Type B pancreatic cell (in vitro differentiated cells): Measurements from ENCODE around the gene ARHGEF6. TPM values are rescaled to one million over a fixed set of nuclear protein-coding genes. Genes with fewer than 3 reads are reported as not detected.

ENCODE experiments used
- DNase-seq: peaks from one replicate; pipeline ENCODE4 v3.0.0; 2021; ENCODE audit warnings: mixed read lengths; ENCODE audit not compliant: unreplicated experiment; ENCODE audit errors: extremely low spot score
- H3K27ac Mint-ChIP-seq: 2 replicates; pipeline ENCODE4 v1.8.0; 2021; ENCODE audit warnings: mild to moderate bottlenecking, mixed read lengths
- H3K27me3 Mint-ChIP-seq: 2 replicates; pipeline ENCODE4 v1.8.0; 2021; ENCODE audit warnings: mixed read lengths
- H3K36me3 Mint-ChIP-seq: 2 replicates; pipeline ENCODE4 v1.8.0; 2021; ENCODE audit warnings: mixed read lengths
- H3K4me1 Mint-ChIP-seq: one replicate; pipeline ENCODE4 v1.8.0; 2021; ENCODE audit warnings: mixed read lengths; ENCODE audit not compliant: unreplicated experiment
- H3K4me3 Mint-ChIP-seq: 2 replicates; pipeline ENCODE4 v1.8.0; 2021; ENCODE audit warnings: mild to moderate bottlenecking, mixed read lengths
- H3K9me3 Mint-ChIP-seq: 2 replicates; pipeline ENCODE4 v1.8.0; 2021; ENCODE audit warnings: mixed read lengths
- total RNA-seq: library from RNA; stranded (reverse); gene quantifications from 2 replicates; pipeline ENCODE4 v1.2.1, GENCODE V29; 2021; ENCODE audit warnings: low replicate concordance
- TF ChIP-seq, protein P1 (sequence below): fragments of 200-600 bp; sonication (generic); conservative IDR thresholded peaks from 2 replicates; pipeline ENCODE4 v1.5.0; 2021; ENCODE audit warnings: antibody characterized with exemption, mild to moderate bottlenecking

Gene ARHGEF6
- total RNA-seq, 1 donor from 2014 or later = 3.8 TPM

DNA sequence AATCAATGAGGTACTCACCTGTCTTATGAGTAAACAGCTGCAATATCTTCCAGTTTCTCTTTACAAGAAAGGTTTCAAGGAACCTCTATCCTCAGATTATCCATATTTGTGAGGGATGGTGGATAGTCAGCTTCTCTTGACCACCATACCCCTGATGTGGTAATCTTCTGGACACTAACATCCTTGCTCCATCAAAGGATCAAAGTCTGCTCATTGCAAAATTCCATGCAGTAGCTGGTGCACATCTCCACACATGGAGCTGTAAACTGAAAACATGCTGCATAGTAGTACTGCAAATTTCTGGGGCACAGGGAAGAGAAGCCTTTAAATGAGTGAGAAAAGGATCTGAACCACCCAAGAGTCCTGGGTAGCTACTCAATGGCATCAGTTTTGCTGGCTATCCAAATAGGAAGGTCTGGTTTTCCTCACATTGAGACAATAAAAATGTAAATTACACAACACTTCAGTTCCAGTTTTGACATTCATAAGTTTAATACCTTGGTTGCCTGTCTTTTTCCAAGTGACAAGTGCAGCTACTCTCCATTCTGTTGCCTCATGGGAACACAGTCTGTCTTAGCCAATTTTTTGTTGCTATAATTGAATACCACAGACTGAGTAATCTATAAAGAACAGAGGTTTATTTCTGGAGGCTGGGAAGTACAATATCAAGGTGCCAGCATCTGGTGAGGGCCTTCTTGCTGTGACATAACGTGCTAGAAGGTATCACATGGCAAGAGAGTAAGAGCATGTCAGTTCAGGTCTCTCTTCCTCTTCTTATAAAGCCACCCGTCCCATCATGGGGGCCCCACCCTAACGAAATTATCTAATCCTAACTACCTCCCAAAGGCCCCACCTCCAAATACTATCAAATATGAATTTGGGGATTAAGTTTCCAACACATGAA, 34.4 kb upstream of the ARHGEF6 start:
- no peak for DNase-seq
- Mint-ChIP-seq H3K36me3 (peaks cover 6% of the 10 kb centered on the region), H3K4me1 (no peaks in the 10 kb centered on the region), H3K9me3 (no peaks in the 10 kb centered on the region), H3K4me3 (no peak overlapping the region), H3K27ac (no peak overlapping the region), H3K27me3 (no peaks in the 10 kb centered on the region)
- TF ChIP-seq, protein P1, sequence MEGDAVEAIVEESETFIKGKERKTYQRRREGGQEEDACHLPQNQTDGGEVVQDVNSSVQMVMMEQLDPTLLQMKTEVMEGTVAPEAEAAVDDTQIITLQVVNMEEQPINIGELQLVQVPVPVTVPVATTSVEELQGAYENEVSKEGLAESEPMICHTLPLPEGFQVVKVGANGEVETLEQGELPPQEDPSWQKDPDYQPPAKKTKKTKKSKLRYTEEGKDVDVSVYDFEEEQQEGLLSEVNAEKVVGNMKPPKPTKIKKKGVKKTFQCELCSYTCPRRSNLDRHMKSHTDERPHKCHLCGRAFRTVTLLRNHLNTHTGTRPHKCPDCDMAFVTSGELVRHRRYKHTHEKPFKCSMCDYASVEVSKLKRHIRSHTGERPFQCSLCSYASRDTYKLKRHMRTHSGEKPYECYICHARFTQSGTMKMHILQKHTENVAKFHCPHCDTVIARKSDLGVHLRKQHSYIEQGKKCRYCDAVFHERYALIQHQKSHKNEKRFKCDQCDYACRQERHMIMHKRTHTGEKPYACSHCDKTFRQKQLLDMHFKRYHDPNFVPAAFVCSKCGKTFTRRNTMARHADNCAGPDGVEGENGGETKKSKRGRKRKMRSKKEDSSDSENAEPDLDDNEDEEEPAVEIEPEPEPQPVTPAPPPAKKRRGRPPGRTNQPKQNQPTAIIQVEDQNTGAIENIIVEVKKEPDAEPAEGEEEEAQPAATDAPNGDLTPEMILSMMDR = no peak

DNA sequence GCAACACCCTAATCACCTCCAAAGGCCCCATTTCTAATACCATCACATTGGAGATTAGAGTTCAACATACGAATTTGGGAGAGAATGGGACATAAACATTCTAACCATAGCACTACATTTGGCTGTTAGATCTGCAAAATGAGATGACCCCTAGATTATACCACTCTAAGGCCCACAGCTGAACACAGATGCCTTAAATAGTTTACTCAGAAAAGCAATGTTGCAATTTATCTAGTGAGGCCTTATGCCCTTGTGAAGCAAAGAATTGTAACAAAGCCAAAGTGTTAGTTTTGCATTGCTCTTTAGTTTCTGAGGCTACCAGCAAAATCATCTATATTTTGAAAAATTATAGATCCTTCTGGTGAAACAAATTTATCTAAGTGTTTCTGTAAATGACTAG, 31.6 kb upstream of the ARHGEF6 start:
- H3K27ac Mint-ChIP-seq = no peak overlapping the region
- TF ChIP-seq, protein P1 = no peak
- no peak overlapping the region for H3K4me3 Mint-ChIP-seq
- no peaks in the 10 kb centered on the region for H3K9me3 Mint-ChIP-seq
- no peaks in the 10 kb centered on the region for H3K4me1 Mint-ChIP-seq
- H3K27me3 Mint-ChIP-seq = no peaks in the 10 kb centered on the region
- DNase-seq = no peak
- no peaks in the 10 kb centered on the region for H3K36me3 Mint-ChIP-seq

DNA sequence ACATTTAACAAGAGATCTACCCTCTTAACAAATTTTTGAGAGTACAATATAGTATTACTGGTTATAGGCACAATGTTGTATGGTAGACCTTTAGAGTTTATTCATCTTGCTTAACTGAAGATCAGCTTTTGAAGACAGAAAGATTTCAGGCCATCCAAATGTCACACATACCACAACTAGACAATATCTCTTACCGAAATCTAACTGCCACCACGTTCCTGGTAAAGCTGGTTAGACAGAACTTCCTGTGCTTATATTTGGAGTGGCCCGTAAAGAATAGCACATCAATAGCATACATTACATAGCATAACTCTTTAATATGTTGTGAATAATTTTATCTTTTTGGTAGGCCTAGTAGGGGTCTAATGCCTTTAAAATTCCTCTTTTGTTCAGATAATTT, 29.8 kb upstream of the ARHGEF6 start:
- Mint-ChIP-seq H3K4me1 (no peaks in the 10 kb centered on the region), H3K27ac (no peak overlapping the region), H3K4me3 (no peak overlapping the region), H3K27me3 (no peaks in the 10 kb centered on the region), H3K36me3 (no peaks in the 10 kb centered on the region), H3K9me3 (no peaks in the 10 kb centered on the region)
- no peak for DNase-seq
- TF ChIP-seq, protein P1 = no peak

DNA sequence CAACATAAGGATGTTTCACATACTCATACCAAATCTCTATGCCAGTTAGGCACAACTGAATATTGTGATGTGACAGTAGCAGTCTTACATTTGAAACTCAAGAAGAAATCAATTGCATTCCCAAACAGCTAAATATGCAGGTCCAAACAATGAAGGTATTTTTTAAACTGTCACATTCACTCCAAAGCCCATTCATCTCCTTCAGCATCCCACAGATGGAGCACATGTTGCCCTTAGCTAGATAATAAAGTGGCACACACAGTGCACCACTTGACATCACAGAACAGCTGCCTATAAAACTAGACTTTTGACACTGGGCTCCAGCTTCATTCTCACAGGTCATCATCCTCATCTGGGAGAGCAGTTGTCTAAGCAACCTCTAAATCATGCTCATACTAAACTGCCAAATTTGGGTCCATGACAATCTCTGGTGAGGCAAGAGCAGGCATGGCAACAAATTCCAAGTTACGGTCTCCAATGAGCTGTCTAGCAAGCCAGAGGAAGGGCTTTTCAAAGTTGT, 26.2 kb upstream of the ARHGEF6 start:
- no peak overlapping the region for H3K27ac Mint-ChIP-seq
- no peak overlapping the region for H3K4me3 Mint-ChIP-seq
- H3K9me3 Mint-ChIP-seq = no peaks in the 10 kb centered on the region
- TF ChIP-seq, protein P1 = no peak
- H3K4me1 Mint-ChIP-seq = no peaks in the 10 kb centered on the region
- no peaks in the 10 kb centered on the region for H3K36me3 Mint-ChIP-seq
- no peaks in the 10 kb centered on the region for H3K27me3 Mint-ChIP-seq
- no peak for DNase-seq

DNA sequence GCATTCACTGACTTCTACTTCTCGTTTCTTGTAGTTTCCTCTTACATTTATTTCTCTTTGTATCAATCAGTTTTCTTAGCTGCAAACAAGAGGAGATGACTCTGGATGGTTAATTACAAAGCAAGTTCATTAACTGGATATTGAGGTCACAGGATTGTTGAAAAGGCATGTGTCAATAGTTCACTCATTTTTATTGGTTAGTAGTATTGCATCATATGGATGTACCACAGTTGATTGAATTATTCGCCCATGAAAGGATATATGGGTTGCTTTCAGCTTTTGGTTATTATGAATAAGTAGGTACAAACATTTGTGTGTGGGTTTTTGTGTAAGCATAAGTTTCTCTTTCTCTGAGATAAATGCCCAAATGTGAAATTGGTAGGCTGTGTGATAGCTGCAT, 21.8 kb upstream of the ARHGEF6 start:
- H3K36me3 Mint-ChIP-seq = no peaks in the 10 kb centered on the region
- no peak overlapping the region for H3K27ac Mint-ChIP-seq
- no peak overlapping the region for H3K4me3 Mint-ChIP-seq
- TF ChIP-seq, protein P1 = no peak
- no peak for DNase-seq
- H3K27me3 Mint-ChIP-seq = no peaks in the 10 kb centered on the region
- H3K9me3 Mint-ChIP-seq = no peaks in the 10 kb centered on the region
- H3K4me1 Mint-ChIP-seq = no peaks in the 10 kb centered on the region
